H1 (cell line): ENCODE results near the gene FKBP8. TPM values are rescaled to one million over a fixed set of nuclear protein-coding genes. Genes with fewer than 3 reads are reported as not detected.

Experiments
- CEBPB ChIP-seq: IDR thresholded peaks from 2 replicates; pipeline ENCODE4 v1.6.1; 2012; ENCODE audit warnings: low read depth, low read length
- CREB1 ChIP-seq: IDR thresholded peaks from 2 replicates; pipeline ENCODE4 v1.6.1; 2012; ENCODE audit warnings: inconsistent platforms
- CTBP2 ChIP-seq: IDR thresholded peaks from 2 replicates; pipeline ENCODE4 v1.7.0; 2011; ENCODE audit warnings: borderline replicate concordance, mild to moderate bottlenecking, moderate library complexity, mixed read lengths, low read length; ENCODE audit not compliant: insufficient read depth, insufficient read length
- EGR1 ChIP-seq: IDR thresholded peaks from 2 replicates; pipeline ENCODE4 v1.6.1; 2011; ENCODE audit warnings: low read depth, low read length, borderline replicate concordance
- FOSL1 ChIP-seq: IDR thresholded peaks from 2 replicates; pipeline ENCODE4 v1.6.1; 2011; ENCODE audit warnings: mild to moderate bottlenecking, low read depth, low read length, moderate library complexity; ENCODE audit not compliant: insufficient read depth
- GABPA ChIP-seq: IDR thresholded peaks from 2 replicates; pipeline ENCODE4 v1.6.1; 2011; ENCODE audit warnings: mild to moderate bottlenecking, low read length, moderate library complexity, borderline replicate concordance; ENCODE audit not compliant: insufficient read depth
- HDAC2 ChIP-seq, 2 experiments: fragments of 300-600 bp in 1 of 2; sonication (generic) in 1 of 2; IDR thresholded peaks; 2 replicates each; pipeline ENCODE4 v1.6.1; 2011 to 2012; ENCODE audit warnings: low read depth in 2 of 2, low read length in 2 of 2, mild to moderate bottlenecking in 2 of 2, moderate library complexity in 2 of 2, borderline replicate concordance in 1 of 2, inconsistent platforms in 1 of 2
- NRF1 ChIP-seq: IDR thresholded peaks from 2 replicates; pipeline ENCODE4 v1.6.1; 2011; ENCODE audit warnings: mild to moderate bottlenecking, low read depth, low read length, improper control_type of control experiment
- PHF8 ChIP-seq: fragments of 200-600 bp; sonication (generic); conservative IDR thresholded peaks from 2 replicates; pipeline ENCODE4 v1.7.1; 2012; ENCODE audit warnings: low read depth, mild to moderate bottlenecking, inconsistent platforms, low read length, moderate library complexity
- POLR2A ChIP-seq, 2 experiments: IDR thresholded peaks; 1 replicate in 1 of 2; 2 replicates in 1 of 2; pipeline ENCODE4 v1.6.1; 2011; ENCODE audit warnings: low read depth in 2 of 2, low read length in 2 of 2, mild to moderate bottlenecking in 2 of 2; ENCODE audit errors: control extremely low read depth in 1 of 2
- POLR2AphosphoS5 ChIP-seq: IDR thresholded peaks from 2 replicates; pipeline ENCODE4 v1.6.1; 2011; ENCODE audit warnings: low read depth, low read length
- POU5F1 ChIP-seq: IDR thresholded peaks from 2 replicates; pipeline ENCODE4 v1.6.1; 2011; ENCODE audit warnings: low read depth, mild to moderate bottlenecking, low read length, moderate library complexity
- RBBP5 ChIP-seq: IDR thresholded peaks from 2 replicates; pipeline ENCODE4 v1.7.1; 2012; ENCODE audit warnings: low read depth, mild to moderate bottlenecking, inconsistent platforms, low read length, moderate library complexity, borderline replicate concordance
- SIN3A ChIP-seq, 2 experiments: IDR thresholded peaks in 1 of 2; conservative IDR thresholded peaks in 1 of 2; 2 replicates each; pipeline ENCODE4 v1.6.1; 2011 to 2012; ENCODE audit warnings: low read length in 2 of 2, improper control_type of control experiment in 1 of 2, low read depth in 1 of 2, mild to moderate bottlenecking in 1 of 2
- SIX5 ChIP-seq: IDR thresholded peaks from 2 replicates; pipeline ENCODE4 v1.6.1; 2011; ENCODE audit warnings: mild to moderate bottlenecking, low read depth, low read length
- SP1 ChIP-seq: IDR thresholded peaks from 2 replicates; pipeline ENCODE4 v1.6.1; 2011; ENCODE audit warnings: low read depth, low read length
- SP4 ChIP-seq: IDR thresholded peaks from 2 replicates; pipeline ENCODE4 v1.6.1; 2012; ENCODE audit warnings: low read length, inconsistent platforms
- TAF1 ChIP-seq: IDR thresholded peaks from 2 replicates; pipeline ENCODE4 v1.6.1; 2011; ENCODE audit warnings: mild to moderate bottlenecking, low read depth, low read length
- TAF7 ChIP-seq: optimal IDR thresholded peaks from 2 replicates; pipeline ENCODE3; 2011; ENCODE audit warnings: low read depth, mild to moderate bottlenecking, inconsistent platforms, low read length, moderate library complexity, borderline replicate concordance
- TCF12 ChIP-seq: IDR thresholded peaks from 2 replicates; pipeline ENCODE4 v1.6.1; 2011; ENCODE audit warnings: low read depth, mild to moderate bottlenecking, low read length
- polyA plus RNA-seq, 7 experiments: library from polyadenylated mRNA; depleted of rRNA in 3 of 7; stranded (reverse) in 5 of 7; unstranded in 2 of 7; fragments of >200 nt in 5 of 7; fragments of 200-250 nt in 2 of 7; gene quantifications; 1 replicate in 5 of 7; 2 replicates in 1 of 7; 4 replicates in 1 of 7; pipeline versions ENCODE4 v1.2.1 to v1.2.3, GENCODE V29; 2011 to 2013; ENCODE audit warnings: missing spikeins in 2 of 7, mixed read lengths in 2 of 7
- total RNA-seq: library from RNA; stranded (reverse); fragmentation: NEBNext Ultra II Directional; extraction: Animal tissue kit (Norgen Biotek cat#: 25700); gene quantifications from 2 replicates; pipeline ENCODE4 v1.2.1, GENCODE V29; 2021
- TF ChIP-seq, protein P1 (sequence below): IDR thresholded peaks from 2 replicates; pipeline ENCODE4 v1.6.1; 2012; ENCODE audit warnings: inconsistent platforms
- TF ChIP-seq, protein P2 (sequence below): IDR thresholded peaks from 2 replicates; pipeline ENCODE4 v1.6.1; 2011; ENCODE audit warnings: low read depth, mild to moderate bottlenecking, low read length; ENCODE audit not compliant: insufficient read depth

FKBP8 gene
- total and polyA plus RNA-seq, 2 of the 8 experiments (the other 6 are each of a cell fraction or from before 2014, with no cell fraction given) = 264 to 309 TPM

DNA sequence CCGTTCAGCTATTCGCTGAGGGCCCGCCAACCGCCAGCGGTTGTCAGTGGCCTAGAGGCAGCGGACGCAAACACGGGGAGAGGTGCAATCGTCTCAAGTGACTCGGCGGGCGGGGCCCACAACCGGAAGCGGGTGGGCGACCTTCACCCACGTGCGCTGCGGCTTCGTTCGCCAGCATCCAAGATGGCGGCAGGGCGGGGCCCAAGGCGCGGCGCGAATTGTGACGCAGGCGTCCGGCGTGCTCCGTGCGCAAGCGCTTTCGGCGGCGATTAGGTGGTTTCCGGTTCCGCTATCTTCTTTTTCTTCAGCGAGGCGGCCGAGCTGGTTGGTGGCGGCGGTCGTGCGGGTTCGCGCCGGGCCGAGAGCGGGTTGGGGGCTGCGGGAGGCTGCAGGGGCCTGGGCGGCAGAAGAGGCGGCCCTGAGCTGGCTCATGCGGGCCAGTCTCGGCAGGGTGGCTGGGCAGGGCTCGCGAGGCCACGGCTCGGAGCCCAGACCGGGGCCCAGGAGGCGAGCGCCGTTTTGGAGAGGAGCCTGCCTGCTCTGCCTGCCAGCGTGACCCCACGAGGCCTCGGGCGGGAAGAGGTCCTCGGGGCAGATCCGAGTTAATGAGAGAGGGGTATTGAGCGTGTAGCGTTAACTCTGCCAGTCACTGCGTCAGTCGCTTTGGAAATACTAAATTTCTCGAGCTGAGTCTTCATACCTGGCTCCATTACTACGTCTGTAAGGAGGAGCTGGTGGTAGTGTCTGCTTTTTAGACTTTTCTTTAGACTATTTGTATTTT lies 28.4 kb upstream of the FKBP8 start, which contains the start of gene UBA52 (continued):
- TF ChIP-seq, protein P1, sequence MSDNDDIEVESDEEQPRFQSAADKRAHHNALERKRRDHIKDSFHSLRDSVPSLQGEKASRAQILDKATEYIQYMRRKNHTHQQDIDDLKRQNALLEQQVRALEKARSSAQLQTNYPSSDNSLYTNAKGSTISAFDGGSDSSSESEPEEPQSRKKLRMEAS = peak; percentile 99
- TF ChIP-seq SP1 = peak; percentile 81
- 0 out of 2 replicates have a peak, but pooled peaks have one; percentile 1 for TF ChIP-seq TCF12
- TF ChIP-seq EGR1 = peak; percentile 25; the same call in 1 of the 2 replicates
- TF ChIP-seq, protein P2, sequence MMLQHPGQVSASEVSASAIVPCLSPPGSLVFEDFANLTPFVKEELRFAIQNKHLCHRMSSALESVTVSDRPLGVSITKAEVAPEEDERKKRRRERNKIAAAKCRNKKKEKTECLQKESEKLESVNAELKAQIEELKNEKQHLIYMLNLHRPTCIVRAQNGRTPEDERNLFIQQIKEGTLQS = peak; percentile 86
- peak; percentile 97 for TF ChIP-seq TAF1
- TF ChIP-seq SIX5 = peak; percentile 53
- peak; percentile 93 for TF ChIP-seq PHF8
- no peak for TF ChIP-seq RBBP5
- peak; percentile 91 to 99; a peak in 3 of 4 replicates for TF ChIP-seq SIN3A (conservative IDR thresholded peaks at IDR 0.05 in 1 of 2, IDR thresholded peaks at IDR 0.05 in 1 of 2; ENCODE audit: low read depth in 1 of 2, low read length in 2 of 2)
- TF ChIP-seq HDAC2 (IDR thresholded peaks at IDR 0.05; ENCODE audit: borderline replicate concordance in 1 of 2, low read depth in 2 of 2, low read length in 2 of 2) = peak in 1 of 2 experiments; percentile 48; a peak in 1 of 4 replicates
- peak; percentile 52 for TF ChIP-seq CEBPB
- 0 out of 2 replicates have a peak, but pooled peaks have one; percentile 86 for TF ChIP-seq SP4
- no peak for TF ChIP-seq POU5F1
- TF ChIP-seq NRF1 = peak; percentile 74
- peak; percentile 84 for TF ChIP-seq POLR2AphosphoS5
- TF ChIP-seq POLR2A (IDR thresholded peaks at IDR 0.05; ENCODE audit: control extremely low read depth in 1 of 2, low read depth in 2 of 2, low read length in 2 of 2) = peak in 1 of 2 experiments; percentile 91; a peak in 2 of 3 replicates
- TF ChIP-seq CTBP2 = no peak
- peak; percentile 99 for TF ChIP-seq CREB1
- TF ChIP-seq FOSL1 = no peak
- peak; percentile 96 for TF ChIP-seq TAF7
- TF ChIP-seq GABPA = peak; percentile 76; the same call in 1 of the 2 replicates
